Upper lobe of left lung (tissue), 6 donors: ENCODE results near the gene SCGB1A1. TPM values are rescaled to one million over a fixed set of nuclear protein-coding genes. Genes with fewer than 3 reads are reported as not detected.

Source experiments
- ATAC-seq, 2 donors: fragments of 200-7000 bp; cut with Tn5 transposase; one replicate each; pipeline ENCODE4 v1.9.1; 2022; ENCODE audit warnings: mild to moderate bottlenecking in 2 of 2, moderate library complexity in 2 of 2; ENCODE audit not compliant: low FRiP score in 2 of 2
- DNase-seq, 2 donors: peaks; one replicate each; pipeline ENCODE4 v3.0.0-alpha.2; 2019 to 2020
- H3K27ac ChIP-seq, 4 donors: fragments of 200-600 bp; sonication (generic); one replicate each; pipeline ENCODE4 v1.5.1; 2016 to 2019
- H3K27me3 ChIP-seq, 4 donors: fragments of 200-600 bp; sonication (generic); one replicate each; pipeline ENCODE4 v1.5.1; 2017 to 2019
- H3K36me3 ChIP-seq, 4 donors: fragments of 200-600 bp; sonication (generic); one replicate each; pipeline ENCODE4 v1.5.1; 2016 to 2019
- H3K4me1 ChIP-seq, 4 donors: fragments of 200-600 bp; sonication (generic); one replicate each; pipeline ENCODE4 v1.5.1; 2018 to 2019
- H3K4me3 ChIP-seq, 4 donors: fragments of 200-600 bp; sonication (generic); one replicate each; pipeline ENCODE4 v1.5.1; 2017 to 2019; ENCODE audit warnings: mild to moderate bottlenecking in 2 of 4, moderate library complexity in 1 of 4
- H3K9me3 ChIP-seq, 4 donors: fragments of 200-600 bp; sonication (generic); one replicate each; pipeline ENCODE4 v1.5.1; 2018 to 2019
- EP300 ChIP-seq, 4 donors: sonication (generic); formaldehyde crosslinking; IDR thresholded peaks; one replicate each; pipeline ENCODE4 v1.5.1; 2017; ENCODE audit warnings: antibody characterized with exemption in 4 of 4, control low read depth in 2 of 4
- POLR2A ChIP-seq, 4 donors: fragments of 450-650 bp; IDR thresholded peaks; one replicate each; pipeline ENCODE4 v1.5.1; 2016 to 2017; ENCODE audit warnings: antibody characterized with exemption in 4 of 4, mild to moderate bottlenecking in 2 of 4
- POLR2AphosphoS5 ChIP-seq, 2 donors: sonication (generic); formaldehyde crosslinking; IDR thresholded peaks; one replicate each; pipeline ENCODE4 v1.5.1; 2017; ENCODE audit warnings: antibody characterized with exemption in 2 of 2
- WGBS, 2 donors: methylation state at CpG; one replicate each; pipeline ENCODE4 v1.1.5; 2017 to 2018; 5-methylcytosine and 5-hydroxymethylcytosine counted together
- total RNA-seq, 6 donors: library from RNA; depleted of rRNA in 4 of 6; stranded (reverse); fragments of >200 nt in 4 of 6; gene quantifications; one replicate each; pipeline versions ENCODE4 v1.1.0 to v1.2.1, GENCODE V29; 2016 to 2021
- TF ChIP-seq, protein P1 (sequence below), 6 experiments: fragments of 450-650 bp in 4 of 6; fragments of 200-600 bp in 2 of 6; sonication (generic) in 2 of 6; IDR thresholded peaks; one replicate each; pipeline ENCODE4 v1.5.1; 2016 to 2019; ENCODE audit warnings: antibody characterized with exemption in 6 of 6
- donor health status: DM: no; HTN: no; CAD: no; lungs with moderate emphysema.
- donor health status: DM: no; HTN: yes; CAD: no; lungs with severe emphysema.

The SCGB1A1 gene
- total RNA-seq, 6 donors from 2014 or later = 85.4 to 2,572 (median 1,269) TPM

DNA sequence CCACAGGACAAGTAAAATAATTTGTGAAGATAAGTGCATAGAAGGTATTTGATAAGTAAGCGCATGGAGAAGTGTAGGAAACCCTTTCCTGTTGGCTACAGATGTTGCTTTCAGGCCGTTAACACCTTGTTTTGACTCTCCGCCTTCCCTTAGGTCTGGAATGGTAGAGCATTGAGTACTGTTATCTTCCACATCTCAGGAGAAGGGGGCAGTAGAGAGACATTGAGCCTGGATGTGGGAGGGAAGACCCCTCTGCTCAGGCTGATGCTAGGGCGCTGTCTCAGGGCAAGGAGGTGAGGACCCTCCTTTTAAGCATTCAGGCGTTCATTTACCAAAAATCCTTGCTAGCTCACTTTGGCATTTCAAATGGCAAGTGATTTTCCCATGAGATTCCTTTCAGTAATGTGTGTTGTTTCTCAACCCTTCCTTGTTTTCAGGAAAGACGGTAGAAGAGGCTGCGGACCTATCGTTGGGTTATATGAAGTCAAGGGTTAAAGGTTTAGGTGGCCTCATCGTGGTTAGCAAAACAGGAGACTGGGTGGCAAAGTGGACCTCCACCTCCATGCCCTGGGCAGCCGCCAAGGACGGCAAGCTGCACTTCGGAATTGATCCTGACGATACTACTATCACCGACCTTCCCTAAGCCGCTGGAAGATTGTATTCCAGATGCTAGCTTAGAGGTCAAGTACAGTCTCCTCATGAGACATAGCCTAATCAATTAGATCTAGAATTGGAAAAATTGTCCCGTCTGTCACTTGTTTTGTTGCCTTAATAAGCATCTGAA lies 27.0 kb upstream of the SCGB1A1 start:
- TF ChIP-seq EP300 (IDR thresholded peaks at IDR 0.05) (no peak), POLR2AphosphoS5 (IDR thresholded peaks at IDR 0.05) (no peak), POLR2A (IDR thresholded peaks at IDR 0.05) (no peak)
- TF ChIP-seq, protein P1, sequence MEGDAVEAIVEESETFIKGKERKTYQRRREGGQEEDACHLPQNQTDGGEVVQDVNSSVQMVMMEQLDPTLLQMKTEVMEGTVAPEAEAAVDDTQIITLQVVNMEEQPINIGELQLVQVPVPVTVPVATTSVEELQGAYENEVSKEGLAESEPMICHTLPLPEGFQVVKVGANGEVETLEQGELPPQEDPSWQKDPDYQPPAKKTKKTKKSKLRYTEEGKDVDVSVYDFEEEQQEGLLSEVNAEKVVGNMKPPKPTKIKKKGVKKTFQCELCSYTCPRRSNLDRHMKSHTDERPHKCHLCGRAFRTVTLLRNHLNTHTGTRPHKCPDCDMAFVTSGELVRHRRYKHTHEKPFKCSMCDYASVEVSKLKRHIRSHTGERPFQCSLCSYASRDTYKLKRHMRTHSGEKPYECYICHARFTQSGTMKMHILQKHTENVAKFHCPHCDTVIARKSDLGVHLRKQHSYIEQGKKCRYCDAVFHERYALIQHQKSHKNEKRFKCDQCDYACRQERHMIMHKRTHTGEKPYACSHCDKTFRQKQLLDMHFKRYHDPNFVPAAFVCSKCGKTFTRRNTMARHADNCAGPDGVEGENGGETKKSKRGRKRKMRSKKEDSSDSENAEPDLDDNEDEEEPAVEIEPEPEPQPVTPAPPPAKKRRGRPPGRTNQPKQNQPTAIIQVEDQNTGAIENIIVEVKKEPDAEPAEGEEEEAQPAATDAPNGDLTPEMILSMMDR (IDR thresholded peaks at IDR 0.05) = no peak
- DNase-seq = no peak
- 88 to 94% methylated on average over 16 of the region's 16 CpGs for WGBS, 2 donors

DNA sequence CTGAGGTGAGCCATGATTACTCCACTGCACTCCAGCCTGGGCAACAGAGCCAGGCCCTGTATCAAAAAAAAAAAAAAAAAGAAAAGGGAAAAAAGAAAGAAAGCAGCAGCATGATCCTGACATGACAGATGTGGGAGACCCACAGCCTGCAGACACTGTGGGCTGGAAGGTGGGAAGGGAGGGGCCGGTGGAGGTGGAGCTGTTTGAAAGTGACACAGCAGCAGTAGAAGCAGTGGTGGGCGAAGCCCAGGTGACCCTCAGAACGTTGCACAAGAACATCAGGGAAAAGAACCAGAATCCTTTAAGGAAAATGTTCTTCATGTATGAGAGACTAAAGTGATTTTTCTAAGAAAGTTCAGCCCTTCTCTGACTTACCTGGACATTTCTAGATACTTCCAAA lies 26.3 kb upstream of the SCGB1A1 start:
- no peaks in the 10 kb centered on the region for H3K27me3 ChIP-seq
- TF ChIP-seq, protein P1 (IDR thresholded peaks at IDR 0.05) = no peak
- no peak for TF ChIP-seq POLR2A (IDR thresholded peaks at IDR 0.05)
- no peak for TF ChIP-seq EP300 (IDR thresholded peaks at IDR 0.05)
- no peak for TF ChIP-seq POLR2AphosphoS5 (IDR thresholded peaks at IDR 0.05)
- H3K27ac ChIP-seq = no peak overlapping the region
- no peak overlapping the region for H3K4me3 ChIP-seq
- peaks cover 4 to 10% (median 6%) of the 10 kb centered on the region in 4 donors for H3K4me1 ChIP-seq
- H3K9me3 ChIP-seq = no peaks in the 10 kb centered on the region
- ATAC-seq (no peak), DNase-seq (no peak)
- H3K36me3 ChIP-seq = peaks cover 0 to 15% (median 4%) of the 10 kb centered on the region in 4 donors
- 80 to 84% methylated on average over 3 of the region's 3 CpGs for WGBS, 2 donors

More for the DNA sequence above, 27.0 kb upstream of the SCGB1A1 start:
- H3K4me3 ChIP-seq = no peak overlapping the region
- H3K27me3 ChIP-seq = no peaks in the 10 kb centered on the region
- no peaks in the 10 kb centered on the region for H3K9me3 ChIP-seq
- peaks cover 4 to 10% (median 6%) of the 10 kb centered on the region in 4 donors for H3K4me1 ChIP-seq
- no peak for ATAC-seq
- peaks cover 0 to 15% (median 4%) of the 10 kb centered on the region in 4 donors for H3K36me3 ChIP-seq
- H3K27ac ChIP-seq = no peak overlapping the region

DNA sequence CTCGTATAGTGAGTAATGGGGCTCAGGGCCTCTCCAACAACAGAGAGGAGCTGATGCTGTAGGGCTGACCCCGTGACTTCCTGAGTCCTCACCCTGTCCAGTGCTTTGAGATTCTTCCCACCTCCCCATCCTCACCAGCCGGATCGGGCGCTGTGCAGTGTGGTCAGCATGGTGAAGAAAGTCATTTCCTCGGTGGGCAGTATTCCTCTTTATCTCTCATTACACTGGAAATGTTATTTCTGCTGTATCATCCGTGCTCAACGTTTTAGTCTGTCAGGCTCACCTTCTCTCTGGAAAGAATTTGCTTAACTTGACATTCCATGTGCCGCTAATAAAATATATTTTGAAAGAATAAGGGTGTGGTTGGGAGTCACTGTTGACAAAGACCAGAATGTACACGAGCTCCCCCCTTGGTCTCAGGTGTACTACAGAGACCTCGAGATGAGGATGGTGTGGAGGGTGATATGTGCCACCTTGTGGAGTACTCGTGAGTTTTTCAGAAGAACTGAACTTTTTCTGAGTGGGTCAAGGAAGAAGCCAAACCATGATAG lies 25.7 kb upstream of the SCGB1A1 start:
- WGBS, 2 donors = 47 to 62% methylated on average over 12 of the region's 12 CpGs

DNA sequence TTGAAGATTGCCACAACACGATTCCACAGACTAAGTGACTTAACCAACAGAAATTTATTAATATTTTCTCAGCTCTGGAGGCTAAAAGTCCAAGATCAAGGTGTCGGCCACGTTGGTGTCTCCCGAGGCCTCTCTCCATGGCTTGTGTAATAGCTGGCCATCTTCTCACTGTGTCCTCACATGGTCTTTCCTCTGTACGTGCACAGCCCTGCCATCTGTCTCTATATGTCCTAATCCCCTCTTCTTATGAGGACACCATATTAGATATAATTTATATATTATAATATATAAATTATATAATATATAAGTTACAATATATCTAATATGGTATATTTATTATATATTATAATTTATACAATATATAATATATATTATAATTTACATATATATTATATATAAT lies 25.1 kb upstream of the SCGB1A1 start:
- Histone ChIP-seq H3K4me1 (peaks cover 12 to 19% (median 16%) of the 10 kb centered on the region in 4 donors), H3K36me3 (peaks cover 0 to 15% (median 4%) of the 10 kb centered on the region in 4 donors), H3K4me3 (no peak overlapping the region), H3K27ac (no peak overlapping the region), H3K9me3 (no peaks in the 10 kb centered on the region), H3K27me3 (no peaks in the 10 kb centered on the region)
- 63 to 65% methylated on average over 5 of the region's 5 CpGs for WGBS, 2 donors
- no peak for ATAC-seq
- TF ChIP-seq EP300 (IDR thresholded peaks at IDR 0.05) (no peak), POLR2A (IDR thresholded peaks at IDR 0.05) (no peak), POLR2AphosphoS5 (IDR thresholded peaks at IDR 0.05) (no peak)
- TF ChIP-seq, protein P1 (IDR thresholded peaks at IDR 0.05) = no peak
- DNase-seq = no peak

More for the DNA sequence above, 25.7 kb upstream of the SCGB1A1 start:
- H3K9me3 ChIP-seq = no peaks in the 10 kb centered on the region
- no peak for DNase-seq
- H3K4me1 ChIP-seq = peaks cover 9 to 13% (median 11%) of the 10 kb centered on the region in 4 donors
- H3K4me3 ChIP-seq = no peak overlapping the region
- ATAC-seq = no peak
- H3K36me3 ChIP-seq = peaks cover 0 to 15% (median 4%) of the 10 kb centered on the region in 4 donors
- no peak overlapping the region for H3K27ac ChIP-seq
- H3K27me3 ChIP-seq = no peaks in the 10 kb centered on the region
- TF ChIP-seq, protein P1 (IDR thresholded peaks at IDR 0.05) = no peak
- TF ChIP-seq EP300 (IDR thresholded peaks at IDR 0.05) = no peak
- TF ChIP-seq POLR2A (IDR thresholded peaks at IDR 0.05) = no peak
- TF ChIP-seq POLR2AphosphoS5 (IDR thresholded peaks at IDR 0.05) = no peak
